SK-N-SH (cell line): Measurements from ENCODE around the gene UBTD2. TPM values are rescaled to one million over a fixed set of nuclear protein-coding genes. Genes with fewer than 3 reads are reported as not detected.

Experiments
- CTCF ChIA-PET: fragments of 300-600, 350-600 bp; formaldehyde crosslinking; extraction: SDS; loops from one replicate; lab custom pipeline; 2021; lab: Yijun Ruan, JAX
- POLR2A ChIA-PET: fragments of 350-600 bp; sonication (Branson Sonifier 250); formaldehyde crosslinking; extraction: SDS; loops from one replicate; lab custom pipeline; 2020; ENCODE audit warnings: antibody characterized with exemption, inconsistent platforms; lab: Yijun Ruan, JAX
- DNase-seq: peaks from one replicate; pipeline ENCODE4 v3.0.0; 2012
- H2AFZ ChIP-seq: fragments of 200-600 bp; sonication (generic); 2 replicates; pipeline ENCODE4 v1.8.1; 2016; ENCODE audit warnings: antibody characterized with exemption, mild to moderate bottlenecking, low read depth
- H3F3A ChIP-seq: fragments of 200-600 bp; sonication (generic); replicated peaks from 2 replicates; pipeline ENCODE3; 2016; ENCODE audit warnings: antibody characterized with exemption, mild to moderate bottlenecking; ENCODE audit not compliant: insufficient read depth
- H3K27ac ChIP-seq, 2 experiments: fragments of 200-500 bp in 1 of 2; fragments of 200-600 bp in 1 of 2; sonication (Bioruptor generic) in 1 of 2; sonication (generic), shearing (Covaris generic) in 1 of 2; 2 replicates each; pipeline versions ENCODE4 v1.5.1 to v1.6.1; 2014 to 2016; ENCODE audit warnings: low read depth in 2 of 2, inconsistent platforms in 1 of 2, low read length in 1 of 2, mild to moderate bottlenecking in 1 of 2, mixed read lengths in 1 of 2
- H3K27me3 ChIP-seq: fragments of 200-600 bp; sonication (generic), shearing (Covaris generic); 2 replicates; pipeline ENCODE4 v1.6.1; 2016; ENCODE audit warnings: mixed run types; ENCODE audit not compliant: insufficient read depth
- H3K36me3 ChIP-seq, 2 experiments: fragments of 200-500 bp in 1 of 2; fragments of 200-600 bp in 1 of 2; sonication (Bioruptor generic) in 1 of 2; sonication (generic) in 1 of 2; replicated peaks in 1 of 2; 2 replicates each; pipeline versions ENCODE3 to v1.5.1; 2014 to 2016; ENCODE audit warnings: low read length in 1 of 2, mild to moderate bottlenecking in 1 of 2; ENCODE audit not compliant: insufficient read depth in 2 of 2, control insufficient read depth in 1 of 2
- H3K4me1 ChIP-seq, 2 experiments: fragments of 200-500 bp in 1 of 2; fragments of 200-600 bp in 1 of 2; sonication (Bioruptor generic) in 1 of 2; sonication (generic), shearing (Covaris generic) in 1 of 2; 2 replicates each; pipeline versions ENCODE4 v1.5.1 to v1.6.1; 2014 to 2016; ENCODE audit warnings: low read depth in 1 of 2, low read length in 1 of 2, mixed run types in 1 of 2; ENCODE audit not compliant: insufficient read depth in 2 of 2, control insufficient read depth in 1 of 2
- H3K4me2 ChIP-seq: fragments of 200-600 bp; sonication (generic), shearing (Covaris generic); 2 replicates; pipeline ENCODE4 v1.6.1; 2017; ENCODE audit warnings: mixed run types
- H3K4me3 ChIP-seq, 2 experiments: fragments of 200-500 bp in 1 of 2; fragments of 200-600 bp in 1 of 2; sonication (Bioruptor generic) in 1 of 2; sonication (generic), shearing (Covaris generic) in 1 of 2; 2 replicates each; pipeline versions ENCODE4 v1.5.1 to v1.8.1; 2014 to 2016; ENCODE audit warnings: low read depth in 2 of 2, inconsistent platforms in 1 of 2, low read length in 1 of 2, mild to moderate bottlenecking in 1 of 2, mixed read lengths in 1 of 2, moderate library complexity in 1 of 2
- H3K79me2 ChIP-seq: fragments of 200-600 bp; sonication (generic); 2 replicates; pipeline ENCODE4 v1.8.1; 2017; ENCODE audit warnings: mild to moderate bottlenecking; ENCODE audit not compliant: insufficient read depth
- H3K9ac ChIP-seq: fragments of 200-600 bp; sonication (generic); 2 replicates; pipeline ENCODE4 v1.6.1; 2017; ENCODE audit warnings: mixed run types
- H3K9me2 ChIP-seq: fragments of 200-600 bp; sonication (generic); 2 replicates; pipeline ENCODE4 v1.6.1; 2017; ENCODE audit warnings: mixed run types
- H3K9me3 ChIP-seq: fragments of 200-600 bp; sonication (generic); 2 replicates; pipeline ENCODE4 v1.6.1; 2017; ENCODE audit warnings: mixed run types, mild to moderate bottlenecking, moderate library complexity
- H4K20me1 ChIP-seq: fragments of 200-600 bp; sonication (generic); 2 replicates; pipeline ENCODE4 v1.6.1; 2017; ENCODE audit warnings: mild to moderate bottlenecking, mixed run types; ENCODE audit not compliant: insufficient read depth
- CHD2 ChIP-seq: fragments of 150-350 bp; IDR thresholded peaks from 2 replicates; pipeline ENCODE4 v1.6.1; 2018; ENCODE audit warnings: low read length; ENCODE audit not compliant: partially characterized antibody
- EP300 ChIP-seq, 2 experiments: IDR thresholded peaks; 2 replicates each; pipeline versions ENCODE4 v1.4.0 to v1.6.1; 2012; ENCODE audit warnings: borderline replicate concordance in 1 of 2, low read depth in 1 of 2, low read length in 1 of 2
- EZH2phosphoT487 ChIP-seq: fragments of 200-600 bp; sonication (generic); IDR thresholded peaks from 2 replicates; pipeline ENCODE4 v1.6.1; 2017; ENCODE audit warnings: low read depth, mixed run types, mild to moderate bottlenecking, antibody characterized with exemption, moderate library complexity, borderline replicate concordance
- FOSL2 ChIP-seq: IDR thresholded peaks from 2 replicates; pipeline ENCODE4 v1.4.0; 2012; ENCODE audit warnings: low read depth, mild to moderate bottlenecking, moderate library complexity, borderline replicate concordance
- FOXM1 ChIP-seq: IDR thresholded peaks from 2 replicates; pipeline ENCODE4 v1.4.0; 2012; ENCODE audit warnings: low read depth, mild to moderate bottlenecking
- GABPA ChIP-seq: IDR thresholded peaks from 2 replicates; pipeline ENCODE4 v1.4.0; 2012; ENCODE audit warnings: low read depth, mild to moderate bottlenecking
- JUND ChIP-seq: IDR thresholded peaks from 2 replicates; pipeline ENCODE4 v1.4.0; 2012
- MEF2A ChIP-seq: IDR thresholded peaks from 2 replicates; pipeline ENCODE4 v1.4.0; 2012; ENCODE audit warnings: low read depth, borderline replicate concordance
- MXI1 ChIP-seq: IDR thresholded peaks from 2 replicates; pipeline ENCODE4 v1.6.1; 2012; ENCODE audit warnings: mild to moderate bottlenecking, low read depth, low read length, improper control_type of control experiment
- NFIC ChIP-seq: IDR thresholded peaks from 2 replicates; pipeline ENCODE4 v1.4.0; 2012; ENCODE audit warnings: borderline replicate concordance
- NRF1 ChIP-seq: IDR thresholded peaks from 2 replicates; pipeline ENCODE4 v1.6.1; 2012; ENCODE audit warnings: low read depth, mild to moderate bottlenecking, low read length
- PBX3 ChIP-seq: IDR thresholded peaks from 2 replicates; pipeline ENCODE4; 2012
- POLR2AphosphoS5 ChIP-seq: IDR thresholded peaks from 2 replicates; pipeline ENCODE4 v1.6.1; 2012; ENCODE audit warnings: low read depth, low read length
- RCOR1 ChIP-seq: fragments of 150-350 bp; IDR thresholded peaks from 2 replicates; pipeline ENCODE4 v1.6.1; 2017; ENCODE audit warnings: antibody characterized with exemption, low read length
- RFX5 ChIP-seq: IDR thresholded peaks from 2 replicates; pipeline ENCODE4 v1.6.1; 2012; ENCODE audit warnings: mild to moderate bottlenecking, improper control_type of control experiment, low read length
- RXRA ChIP-seq: IDR thresholded peaks from 2 replicates; pipeline ENCODE4 v1.4.0; 2012; ENCODE audit warnings: low read depth, mild to moderate bottlenecking, borderline replicate concordance
- SIN3A ChIP-seq: IDR thresholded peaks from 2 replicates; pipeline ENCODE4 v1.6.1; 2012; ENCODE audit warnings: low read depth, mild to moderate bottlenecking, low read length, moderate library complexity, borderline replicate concordance
- TAF1 ChIP-seq: IDR thresholded peaks from 2 replicates; pipeline ENCODE4 v1.6.1; 2012; ENCODE audit warnings: low read depth, mild to moderate bottlenecking, low read length, moderate library complexity, borderline replicate concordance
- TEAD4 ChIP-seq: IDR thresholded peaks from 2 replicates; pipeline ENCODE4 v1.4.0; 2012; ENCODE audit warnings: mild to moderate bottlenecking, borderline replicate concordance; ENCODE audit not compliant: insufficient read depth
- USF1 ChIP-seq: IDR thresholded peaks from 2 replicates; pipeline ENCODE4 v1.4.0; 2012; ENCODE audit warnings: low read depth, borderline replicate concordance
- WGBS: methylation state at CpG from one replicate; pipeline ENCODE4 v1.1.6; 2017; ENCODE audit warnings: low lambda C conversion rate; 5-methylcytosine and 5-hydroxymethylcytosine counted together
- polyA plus RNA-seq, 3 experiments: library from polyadenylated mRNA; depleted of rRNA; stranded (reverse); fragments of >200 nt; gene quantifications; 2 replicates each; pipeline ENCODE4 v1.2.3, GENCODE V29; 2012

Gene UBTD2
- polyA plus RNA-seq, 1 of the 3 experiments (the other 2 are of a cell fraction), result 13.8 TPM

DNA sequence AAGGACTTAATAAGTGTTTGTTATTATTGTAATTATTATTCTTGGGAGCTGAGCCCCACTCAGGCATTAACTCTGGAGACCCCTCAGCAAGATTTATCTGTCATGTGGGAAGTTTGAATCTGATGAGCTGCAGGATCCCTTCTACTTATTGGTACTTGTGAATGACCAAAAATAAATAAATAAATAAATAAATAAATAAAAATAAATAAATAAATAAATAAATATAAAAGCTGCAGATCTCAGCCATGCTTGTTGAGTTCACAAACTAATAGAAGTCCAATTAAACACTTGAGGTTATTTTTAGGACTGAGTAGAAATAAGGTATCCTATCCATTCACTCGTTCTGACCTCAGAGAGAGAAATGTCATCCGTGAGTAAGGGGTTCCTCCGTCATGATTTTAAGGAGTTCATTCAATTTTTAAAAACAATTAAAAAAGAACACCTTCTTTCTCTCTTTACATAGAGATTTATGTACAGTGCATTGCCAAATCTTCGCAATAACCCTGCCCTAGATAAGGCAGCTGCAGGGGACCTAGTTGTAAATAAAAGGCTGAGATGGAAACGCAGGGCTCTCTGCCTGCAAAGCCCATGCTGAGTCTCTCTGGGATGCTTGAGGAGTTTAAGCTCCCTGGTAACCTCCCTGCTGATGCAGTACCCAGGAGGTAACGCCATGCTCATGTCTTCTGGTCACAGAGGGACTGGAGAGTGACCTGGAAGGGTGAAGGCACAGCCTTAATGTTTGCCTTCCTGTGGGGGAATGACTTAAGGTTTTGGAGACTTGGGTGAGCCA is 88.4 kb downstream of the UBTD2 start:
- Histone ChIP-seq H3K9ac (no peak overlapping the region), H3K27ac (no peak overlapping the region), H3K9me2 (no peaks in the 10 kb centered on the region), H3K79me2 (no peaks in the 10 kb centered on the region), H3K4me1 (no peaks in the 10 kb centered on the region), H3K9me3 (no peaks in the 10 kb centered on the region), H3K27me3 (no peaks in the 10 kb centered on the region), H4K20me1 (no peaks in the 10 kb centered on the region), H3F3A (no peaks in the 10 kb centered on the region), H3K36me3 (no peaks in the 10 kb centered on the region), H3K4me2 (no peak overlapping the region)
- DNase-seq, result no peak
- ChIA-PET CTCF (interaction anchor here (0.6 to 1.7 kb wide), 3 partner anchors 88 to 803 kb away, joined by 3 to 4 read pairs (median 3); no protein-coding TSS in a partner anchor), POLR2A (no interaction called here)
- 94% methylated on average over 5 of the region's 6 CpGs for WGBS
- no peak for TF ChIP-seq PBX3
- TF ChIP-seq TAF1, result no peak
- no peak for TF ChIP-seq EZH2phosphoT487
- TF ChIP-seq NRF1, result no peak
- no peak for TF ChIP-seq MEF2A
- no peak for TF ChIP-seq SIN3A
- TF ChIP-seq POLR2AphosphoS5, result no peak
- no peak for TF ChIP-seq RFX5
- no peak for TF ChIP-seq FOSL2
- no peak for TF ChIP-seq RCOR1
- TF ChIP-seq CHD2, result no peak
- TF ChIP-seq RXRA, result no peak
- TF ChIP-seq FOXM1, result no peak
- TF ChIP-seq, all 33 proteins: peak for 0
- Histone ChIP-seq H3K4me3 (no peak overlapping the region), H2AFZ (no peak overlapping the region)

DNA sequence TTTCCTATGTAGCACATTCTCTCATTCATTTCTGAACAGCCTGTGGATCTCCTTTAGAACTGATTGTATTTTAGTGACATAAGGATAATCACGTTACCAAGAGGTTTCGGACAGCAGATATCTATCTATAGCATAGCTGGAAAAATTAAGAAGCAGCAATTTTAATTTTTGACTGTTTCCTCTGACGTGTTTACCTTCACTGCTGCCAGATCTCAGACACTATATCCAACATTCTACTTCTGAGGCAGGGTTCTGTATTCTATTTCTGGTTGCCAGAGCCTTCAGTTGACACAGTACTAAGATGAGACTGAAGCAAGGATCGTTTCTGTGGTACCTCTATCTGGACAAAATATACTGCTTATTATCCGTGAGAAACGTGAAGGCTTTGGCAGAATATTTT is 89.7 kb downstream of the UBTD2 start, which contains the start of gene EFCAB9:
EFCAB9 (plus strand) TSS at position 301 of the 400 bp plus-strand sequence; CDS start at position 302, 1 bp downstream.
- Histone ChIP-seq H3F3A (peaks cover 6% of the 10 kb centered on the region), H3K4me1 (no peaks in the 10 kb centered on the region), H3K9me2 (no peaks in the 10 kb centered on the region), H3K27ac (no peak within 1 kb of the TSS), H3K36me3 (no peaks in the 10 kb centered on the region), H2AFZ (no peak within 1 kb of the TSS), H3K9ac (no peak within 1 kb of the TSS), H3K79me2 (no peaks in the 10 kb centered on the region), H3K9me3 (no peaks in the 10 kb centered on the region), H4K20me1 (no peaks in the 10 kb centered on the region), H3K27me3 (no peaks in the 10 kb centered on the region), H3K4me2 (no peak within 1 kb of the TSS), H3K4me3 (no peak within 1 kb of the TSS)
- POLR2A ChIA-PET, result no interaction called here
- no peak for DNase-seq
- CTCF ChIA-PET, result interaction anchor here (1.7 kb wide), 1 partner anchor 100 kb away, joined by 4 read pairs; no protein-coding TSS in a partner anchor
- 73% methylated on average over 6 of the region's 6 CpGs for WGBS
- TF ChIP-seq SIN3A (no peak), EP300 (IDR thresholded peaks at IDR 0.05; ENCODE audit: borderline replicate concordance in 1 of 2, low read depth in 1 of 2, low read length in 1 of 2) (no peak), GABPA (no peak), TAF1 (no peak), TEAD4 (no peak), CHD2 (no peak), NRF1 (no peak), JUND (no peak), POLR2AphosphoS5 (no peak), EZH2phosphoT487 (no peak), MXI1 (no peak), PBX3 (no peak), USF1 (no peak), NFIC (no peak)
